PFSK-1 (cell line): ENCODE measurements around the gene NHLRC4.

ENCODE experiments used
- FOXP2 ChIP-seq: optimal IDR thresholded peaks from 2 replicates; pipeline ENCODE3; 2011; ENCODE audit warnings: borderline replicate concordance, control low read depth, inconsistent platforms; ENCODE audit not compliant: insufficient read depth; ENCODE audit errors: extremely low read length, extremely low read depth
- POLR2AphosphoS5 ChIP-seq: IDR thresholded peaks from 2 replicates; pipeline ENCODE4 v1.6.1; 2012; ENCODE audit warnings: low read depth, mild to moderate bottlenecking, control low read depth, low read length, moderate library complexity
- SIN3A ChIP-seq: IDR thresholded peaks from 2 replicates; pipeline ENCODE4 v1.6.1; 2012; ENCODE audit warnings: mild to moderate bottlenecking, low read length, moderate library complexity, borderline replicate concordance; ENCODE audit not compliant: insufficient read depth
- TAF1 ChIP-seq: IDR thresholded peaks from 2 replicates; pipeline ENCODE4 v1.6.1; 2012; ENCODE audit warnings: low read length, control low read depth, borderline replicate concordance; ENCODE audit not compliant: insufficient read depth
- TF ChIP-seq, protein P1 (sequence below), 2 experiments: IDR thresholded peaks; 2 replicates each; pipeline versions ENCODE4 v1.6.1 to v1.8.0; 2011 to 2012; ENCODE audit warnings: low read depth in 2 of 2, low read length in 2 of 2, control low read depth in 1 of 2, inconsistent platforms in 1 of 2, mild to moderate bottlenecking in 1 of 2, moderate library complexity in 1 of 2; ENCODE audit not compliant: insufficient read depth in 1 of 2

NHLRC4 gene

DNA sequence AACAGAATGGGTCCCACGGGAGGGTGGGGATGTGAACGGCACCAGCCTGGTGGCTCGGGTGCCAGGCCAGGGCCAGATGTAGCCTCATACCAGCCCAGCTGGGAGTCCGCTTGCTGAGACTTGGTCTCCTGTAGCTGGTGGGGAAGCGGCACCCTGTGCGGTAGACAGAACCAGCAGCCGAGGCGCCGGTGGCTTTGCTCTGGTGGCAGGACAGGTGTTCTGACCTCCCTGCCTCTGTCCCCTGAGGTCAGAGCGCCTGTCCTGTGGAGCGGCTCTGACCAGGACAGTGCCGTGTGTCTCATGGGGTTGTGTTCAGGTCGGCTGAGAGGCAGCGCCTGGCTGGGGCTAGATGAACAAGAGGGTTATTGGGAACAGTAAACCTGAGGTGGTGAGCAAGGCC, 43.2 kb downstream of the NHLRC4 start:
- TF ChIP-seq POLR2AphosphoS5 (no peak), TAF1 (no peak), SIN3A (no peak), FOXP2 (no peak)
- TF ChIP-seq, protein P1, sequence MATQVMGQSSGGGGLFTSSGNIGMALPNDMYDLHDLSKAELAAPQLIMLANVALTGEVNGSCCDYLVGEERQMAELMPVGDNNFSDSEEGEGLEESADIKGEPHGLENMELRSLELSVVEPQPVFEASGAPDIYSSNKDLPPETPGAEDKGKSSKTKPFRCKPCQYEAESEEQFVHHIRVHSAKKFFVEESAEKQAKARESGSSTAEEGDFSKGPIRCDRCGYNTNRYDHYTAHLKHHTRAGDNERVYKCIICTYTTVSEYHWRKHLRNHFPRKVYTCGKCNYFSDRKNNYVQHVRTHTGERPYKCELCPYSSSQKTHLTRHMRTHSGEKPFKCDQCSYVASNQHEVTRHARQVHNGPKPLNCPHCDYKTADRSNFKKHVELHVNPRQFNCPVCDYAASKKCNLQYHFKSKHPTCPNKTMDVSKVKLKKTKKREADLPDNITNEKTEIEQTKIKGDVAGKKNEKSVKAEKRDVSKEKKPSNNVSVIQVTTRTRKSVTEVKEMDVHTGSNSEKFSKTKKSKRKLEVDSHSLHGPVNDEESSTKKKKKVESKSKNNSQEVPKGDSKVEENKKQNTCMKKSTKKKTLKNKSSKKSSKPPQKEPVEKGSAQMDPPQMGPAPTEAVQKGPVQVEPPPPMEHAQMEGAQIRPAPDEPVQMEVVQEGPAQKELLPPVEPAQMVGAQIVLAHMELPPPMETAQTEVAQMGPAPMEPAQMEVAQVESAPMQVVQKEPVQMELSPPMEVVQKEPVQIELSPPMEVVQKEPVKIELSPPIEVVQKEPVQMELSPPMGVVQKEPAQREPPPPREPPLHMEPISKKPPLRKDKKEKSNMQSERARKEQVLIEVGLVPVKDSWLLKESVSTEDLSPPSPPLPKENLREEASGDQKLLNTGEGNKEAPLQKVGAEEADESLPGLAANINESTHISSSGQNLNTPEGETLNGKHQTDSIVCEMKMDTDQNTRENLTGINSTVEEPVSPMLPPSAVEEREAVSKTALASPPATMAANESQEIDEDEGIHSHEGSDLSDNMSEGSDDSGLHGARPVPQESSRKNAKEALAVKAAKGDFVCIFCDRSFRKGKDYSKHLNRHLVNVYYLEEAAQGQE (IDR thresholded peaks at IDR 0.05; ENCODE audit: insufficient read depth in 1 of 2, low read depth in 2 of 2, low read length in 2 of 2) = no peak

DNA sequence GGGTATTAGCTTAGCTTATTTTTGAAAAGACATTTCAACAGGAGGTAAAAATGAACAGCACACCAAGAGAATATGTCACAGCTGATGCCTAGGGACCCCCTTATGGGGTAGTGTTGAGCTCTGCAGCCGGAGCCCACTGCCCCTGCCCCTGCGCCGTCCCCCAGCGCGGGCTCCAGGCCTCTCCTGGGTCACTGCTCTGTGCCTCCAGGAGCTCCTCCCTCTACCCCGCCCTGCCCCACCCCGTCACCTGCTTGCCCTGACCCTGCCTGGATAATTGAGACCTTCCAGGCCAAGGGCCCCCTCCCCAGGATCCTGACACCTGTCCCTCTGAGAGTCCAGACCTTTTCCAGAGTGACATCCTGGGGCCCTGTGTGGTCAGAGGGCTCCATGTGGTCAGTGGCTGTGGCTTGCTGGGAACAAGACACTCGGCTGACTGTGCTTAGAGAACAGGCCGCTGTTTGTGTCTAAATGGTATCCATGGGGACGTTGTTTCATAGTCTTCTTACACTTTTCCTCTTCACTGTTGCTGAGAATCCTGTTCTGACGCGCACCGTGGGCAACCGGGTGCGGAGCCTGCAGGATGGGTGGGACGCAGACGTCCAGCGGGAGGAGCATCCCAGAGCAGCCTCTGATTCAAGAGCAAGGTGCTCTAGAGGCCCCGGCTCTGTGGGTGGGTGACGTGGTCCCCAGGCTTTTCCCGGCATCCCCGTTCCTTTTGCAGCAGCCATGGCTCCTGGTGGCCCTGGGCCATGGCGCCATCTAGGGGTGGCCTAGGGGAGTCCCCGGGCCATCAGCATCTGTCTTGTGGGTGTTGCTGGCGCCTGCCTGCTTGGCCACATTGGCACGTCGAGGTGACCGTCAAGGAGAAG, 43.9 kb downstream of the NHLRC4 start:
- TF ChIP-seq POLR2AphosphoS5 = no peak
- TF ChIP-seq, protein P1 (IDR thresholded peaks at IDR 0.05; ENCODE audit: insufficient read depth in 1 of 2, low read depth in 2 of 2, low read length in 2 of 2) = no peak
- no peak for TF ChIP-seq FOXP2
- TF ChIP-seq TAF1 = no peak
- no peak for TF ChIP-seq SIN3A

DNA sequence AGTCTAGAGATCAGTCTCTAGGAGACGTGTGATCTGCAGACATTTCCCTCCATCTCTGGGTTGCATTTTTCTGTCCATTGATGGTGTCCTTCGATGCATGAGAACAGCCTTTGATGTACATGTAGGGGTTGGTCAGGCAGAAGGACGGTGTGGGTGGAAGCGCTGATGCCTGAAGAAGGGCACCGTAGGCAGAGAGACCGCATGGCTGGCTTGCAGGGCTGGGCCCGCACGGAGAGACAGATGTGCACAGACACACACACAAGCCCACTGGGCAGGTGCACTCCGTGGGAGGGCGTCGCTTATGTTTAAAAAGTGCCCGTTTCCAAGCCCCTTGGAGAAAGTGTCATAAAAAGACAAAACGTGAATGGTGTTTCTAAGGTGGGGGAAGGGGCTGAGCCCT, 48.3 kb downstream of the NHLRC4 start:
- TF ChIP-seq, protein P1 (IDR thresholded peaks at IDR 0.05; ENCODE audit: insufficient read depth in 1 of 2, low read depth in 2 of 2, low read length in 2 of 2) = no peak
- TF ChIP-seq FOXP2 = no peak
- TF ChIP-seq TAF1 = no peak
- TF ChIP-seq SIN3A = no peak
- TF ChIP-seq POLR2AphosphoS5 = no peak

DNA sequence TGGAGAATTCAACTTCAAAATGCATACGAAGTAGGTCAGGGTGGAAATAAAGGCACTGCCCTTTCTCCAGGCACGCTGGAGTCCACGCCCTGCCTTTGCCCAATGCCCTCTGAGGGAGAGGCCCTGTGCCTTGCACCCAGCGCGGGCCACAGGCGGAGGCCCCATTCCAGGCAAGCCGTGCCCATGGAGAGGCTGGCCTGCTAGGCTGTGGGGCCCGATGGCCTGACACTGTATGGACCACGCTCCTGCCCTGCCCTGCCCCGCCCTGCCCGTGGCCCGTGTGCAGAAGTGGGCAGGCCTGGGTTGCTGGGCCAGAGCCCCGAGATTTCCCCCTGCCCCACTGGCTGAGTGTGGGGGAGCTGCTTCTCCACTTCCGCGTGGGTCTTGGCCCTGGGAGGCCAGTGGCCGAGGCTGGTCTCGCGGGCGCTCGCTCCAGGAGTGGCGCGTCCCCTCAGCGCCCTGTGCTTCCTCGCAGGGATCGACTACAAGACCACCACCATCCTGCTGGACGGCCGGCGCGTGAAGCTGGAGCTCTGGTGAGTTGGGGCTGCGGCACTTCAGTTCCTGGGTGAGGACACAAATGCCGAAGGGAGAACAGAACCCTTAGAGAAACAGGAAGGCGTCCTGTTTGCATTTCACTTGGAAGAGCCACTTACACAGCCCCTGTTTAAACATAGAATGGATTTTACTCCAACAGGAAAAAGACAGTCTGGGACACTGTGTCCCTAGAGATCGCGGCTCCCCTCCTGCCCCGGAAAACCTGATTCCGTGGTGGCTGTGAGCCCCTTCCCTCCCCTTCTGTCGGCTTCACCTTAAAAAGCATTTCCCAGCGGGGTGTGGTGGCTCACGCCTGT, 50.2 kb downstream of the NHLRC4 start:
- TF ChIP-seq TAF1 = no peak

DNA sequence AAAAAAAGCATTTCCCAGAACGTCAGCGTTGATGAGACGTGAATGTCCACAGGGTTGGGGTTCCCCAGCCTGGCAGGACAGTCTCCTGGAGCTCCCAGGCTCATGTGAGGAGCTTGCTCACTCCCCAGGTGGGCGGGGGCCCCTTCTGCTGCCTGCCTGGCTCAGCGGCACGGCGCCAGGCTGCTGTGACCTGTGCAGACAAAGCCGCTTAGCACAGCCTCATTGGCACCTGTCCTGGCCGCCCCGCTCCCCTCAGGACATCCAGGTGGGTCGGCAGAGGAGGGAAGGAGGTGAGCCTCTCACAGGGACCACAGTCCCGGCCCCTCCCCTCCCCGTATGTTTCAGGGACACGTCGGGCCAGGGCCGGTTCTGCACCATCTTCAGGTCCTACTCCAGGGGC, 51.0 kb downstream of the NHLRC4 start:
- TF ChIP-seq TAF1 (no peak), FOXP2 (no peak), POLR2AphosphoS5 (no peak), SIN3A (no peak)
- TF ChIP-seq, protein P1 (IDR thresholded peaks at IDR 0.05; ENCODE audit: insufficient read depth in 1 of 2, low read depth in 2 of 2, low read length in 2 of 2) = no peak
